ENCODE results near the gene DAPK2.
"Not testable (repeated sequence)": the region's sequence is repeated elsewhere in the genome, so short reads cannot be mapped to it uniquely, and the experiment has no call there.

The DAPK2 gene

DNA sequence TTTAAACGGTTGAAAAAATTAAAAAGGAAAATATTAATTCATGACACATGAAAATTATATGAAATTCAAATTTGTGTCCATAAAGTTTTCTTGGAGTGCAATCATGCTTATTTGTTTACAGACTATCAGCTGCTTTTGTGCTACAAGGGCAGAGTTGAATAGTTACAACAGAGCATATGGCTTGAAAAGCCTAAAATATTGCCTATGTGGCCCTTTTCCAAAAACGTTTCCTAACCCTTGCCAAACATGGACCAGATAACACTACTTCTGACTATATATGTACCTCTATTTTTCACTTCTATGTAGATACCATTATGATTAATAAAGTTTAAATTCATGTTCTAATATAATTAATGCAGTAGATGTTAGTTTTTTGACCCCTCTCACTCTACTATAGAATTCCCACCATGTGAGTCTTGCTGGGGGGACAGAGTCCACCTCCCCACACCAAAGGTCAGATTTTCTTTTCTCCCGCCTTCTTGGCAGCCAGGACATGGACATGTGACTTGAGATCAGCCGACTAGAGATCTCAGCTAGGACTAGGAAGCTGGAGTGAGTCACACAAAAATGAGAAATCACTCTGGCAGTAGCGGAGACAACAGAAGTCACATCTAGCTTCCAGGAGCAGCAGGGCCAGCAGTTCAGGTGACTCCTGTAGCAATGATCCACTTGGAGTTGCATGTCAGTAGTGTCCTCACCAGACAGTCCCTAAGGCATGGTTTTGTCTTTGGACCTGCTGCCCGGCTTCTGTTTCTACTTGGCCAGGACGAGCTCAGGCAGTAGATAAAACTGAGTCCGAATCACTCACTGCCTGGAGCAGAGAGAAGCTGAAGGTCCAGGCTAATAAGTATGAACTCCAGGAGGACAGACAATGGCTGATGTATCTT lies 24.9 kb upstream of the DAPK2 start:
- TF ChIP-seq, protein P1, sequence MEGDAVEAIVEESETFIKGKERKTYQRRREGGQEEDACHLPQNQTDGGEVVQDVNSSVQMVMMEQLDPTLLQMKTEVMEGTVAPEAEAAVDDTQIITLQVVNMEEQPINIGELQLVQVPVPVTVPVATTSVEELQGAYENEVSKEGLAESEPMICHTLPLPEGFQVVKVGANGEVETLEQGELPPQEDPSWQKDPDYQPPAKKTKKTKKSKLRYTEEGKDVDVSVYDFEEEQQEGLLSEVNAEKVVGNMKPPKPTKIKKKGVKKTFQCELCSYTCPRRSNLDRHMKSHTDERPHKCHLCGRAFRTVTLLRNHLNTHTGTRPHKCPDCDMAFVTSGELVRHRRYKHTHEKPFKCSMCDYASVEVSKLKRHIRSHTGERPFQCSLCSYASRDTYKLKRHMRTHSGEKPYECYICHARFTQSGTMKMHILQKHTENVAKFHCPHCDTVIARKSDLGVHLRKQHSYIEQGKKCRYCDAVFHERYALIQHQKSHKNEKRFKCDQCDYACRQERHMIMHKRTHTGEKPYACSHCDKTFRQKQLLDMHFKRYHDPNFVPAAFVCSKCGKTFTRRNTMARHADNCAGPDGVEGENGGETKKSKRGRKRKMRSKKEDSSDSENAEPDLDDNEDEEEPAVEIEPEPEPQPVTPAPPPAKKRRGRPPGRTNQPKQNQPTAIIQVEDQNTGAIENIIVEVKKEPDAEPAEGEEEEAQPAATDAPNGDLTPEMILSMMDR (IDR thresholded peaks at IDR 0.05; ENCODE audit: control extremely low read depth, extremely low read depth, low read depth, missing control alignments), result no peak
- ChIA-PET POLR2A (no interaction called here), CTCF (interaction anchor here (0.6 to 8.2 kb wide), 8 partner anchors 17 to 463 kb away, joined by 3 to 104 read pairs (median 3); no protein-coding TSS in a partner anchor)
- DNase-seq (ENCODE audit: extremely low spot score), result no peak

DNA sequence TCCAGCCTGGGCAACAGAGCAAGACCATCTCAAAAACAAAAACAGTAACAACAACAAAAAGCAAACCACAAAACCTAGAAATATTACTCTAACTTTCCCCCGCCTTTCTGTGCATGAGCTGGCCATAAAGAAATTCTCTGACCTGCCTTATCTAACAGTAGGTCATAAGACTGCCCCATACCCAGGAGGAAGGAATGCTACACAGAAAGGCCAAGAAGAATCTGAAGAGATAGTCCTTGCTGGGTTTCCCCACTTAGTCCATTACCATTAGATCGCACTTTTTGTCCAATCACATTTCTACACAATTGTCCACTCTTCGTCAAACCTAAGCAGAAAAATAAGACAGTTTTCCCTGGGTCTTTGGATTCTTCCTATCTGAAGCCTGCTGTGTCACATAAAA lies 23.8 kb upstream of the DAPK2 start:
- POLR2A ChIA-PET, result no interaction called here
- TF ChIP-seq, protein P1 (IDR thresholded peaks at IDR 0.05; ENCODE audit: control extremely low read depth, extremely low read depth, low read depth, missing control alignments), result no peak
- CTCF ChIA-PET, result interaction anchor here (1.2 to 8.2 kb wide), 6 partner anchors 16 to 462 kb away, joined by 3 to 104 read pairs (median 8); no protein-coding TSS in a partner anchor
- DNase-seq (ENCODE audit: extremely low spot score), result no peak

DNA sequence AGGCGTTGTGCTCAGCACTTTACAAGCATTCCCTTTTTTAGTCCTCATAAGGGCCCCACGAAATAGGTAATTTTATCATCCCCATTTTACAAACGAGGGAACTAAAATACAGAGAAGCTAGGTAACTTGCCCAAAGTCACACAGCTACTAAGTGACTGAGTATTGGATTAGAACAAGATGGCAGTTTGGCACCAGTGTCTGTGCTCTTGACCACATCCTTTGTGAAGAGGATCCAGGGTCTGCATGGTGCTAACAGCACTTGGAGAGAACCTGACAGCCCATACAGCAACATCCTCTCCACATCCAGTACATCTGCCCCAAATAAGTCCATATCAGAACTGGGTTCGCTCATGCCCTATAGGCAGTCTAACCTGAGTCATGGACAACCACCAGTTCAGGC lies 21.8 kb upstream of the DAPK2 start:
- TF ChIP-seq, protein P1 (IDR thresholded peaks at IDR 0.05; ENCODE audit: control extremely low read depth, extremely low read depth, low read depth, missing control alignments), result no peak
- DNase-seq (ENCODE audit: extremely low spot score), result no peak
- CTCF ChIA-PET, result interaction anchor here (0.6 to 8.2 kb wide), 53 partner anchors 10 to 1021 kb away, joined by 3 to 104 read pairs (median 5); partner anchors contain the start of genes CIAO2A, DAPK2, FBXL22 and HERC1
- POLR2A ChIA-PET, result interaction anchor here (0.7 kb wide), 1 partner anchor 497 kb away, joined by 6 read pairs; no protein-coding TSS in a partner anchor

DNA sequence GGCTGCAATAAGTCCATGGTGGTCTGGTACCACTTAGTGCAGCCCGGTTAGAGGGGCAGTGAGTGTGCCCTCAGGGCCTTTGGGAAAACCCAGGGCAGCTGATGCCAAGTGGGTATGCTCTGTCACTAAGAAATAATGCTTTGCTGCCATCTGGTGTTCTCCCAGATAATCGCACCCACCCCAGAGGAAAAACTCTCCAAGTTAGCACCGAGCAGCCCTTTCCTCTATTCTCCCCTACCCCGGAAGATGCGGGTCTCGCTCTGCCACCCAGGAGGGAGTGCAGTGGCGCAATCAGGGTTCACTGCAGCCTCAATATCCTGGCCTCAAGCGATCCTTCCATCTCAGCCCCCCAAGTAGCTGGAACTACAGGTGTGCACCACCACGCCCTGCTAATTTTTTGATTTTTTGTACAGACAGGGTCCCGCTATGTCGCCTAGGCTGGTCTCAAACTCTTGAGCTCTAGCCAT lies 21.3 kb upstream of the DAPK2 start:
- CTCF ChIA-PET, result interaction anchor here (0.6 to 8.2 kb wide), 62 partner anchors 10 to 1020 kb away, joined by 3 to 104 read pairs (median 4); partner anchors contain the start of genes CIAO2A, DAPK2, FBXL22 and HERC1
- POLR2A ChIA-PET, result no interaction called here
- TF ChIP-seq, protein P1 (IDR thresholded peaks at IDR 0.05; ENCODE audit: control extremely low read depth, extremely low read depth, low read depth, missing control alignments), result peak; percentile 70
- DNase-seq (ENCODE audit: extremely low spot score), result peak; percentile 78

DNA sequence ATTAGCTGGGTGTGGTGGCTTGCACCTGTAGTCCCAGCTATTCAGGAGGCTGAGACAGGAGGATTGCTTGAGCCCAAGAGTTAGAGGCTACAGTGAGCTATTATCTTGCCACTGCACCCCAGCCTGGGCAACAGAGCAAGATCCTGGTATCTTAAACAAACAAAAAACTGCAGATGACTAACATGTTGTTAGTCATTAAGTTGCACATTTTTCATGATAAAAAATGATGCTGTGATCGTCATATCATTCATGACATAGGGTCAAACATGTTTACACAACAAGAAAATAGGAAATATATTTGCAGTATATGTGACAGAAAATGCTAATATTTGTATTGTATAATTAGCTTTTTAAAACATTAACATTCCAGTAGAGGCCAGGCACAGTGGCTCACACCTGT lies 20.2 kb upstream of the DAPK2 start:
- CTCF ChIA-PET, result interaction anchor here (0.8 to 8.2 kb wide), 19 partner anchors 11 to 1019 kb away, joined by 3 to 104 read pairs (median 5); partner anchors contain the start of genes DAPK2 and HERC1
- POLR2A ChIA-PET, result no interaction called here

DNA sequence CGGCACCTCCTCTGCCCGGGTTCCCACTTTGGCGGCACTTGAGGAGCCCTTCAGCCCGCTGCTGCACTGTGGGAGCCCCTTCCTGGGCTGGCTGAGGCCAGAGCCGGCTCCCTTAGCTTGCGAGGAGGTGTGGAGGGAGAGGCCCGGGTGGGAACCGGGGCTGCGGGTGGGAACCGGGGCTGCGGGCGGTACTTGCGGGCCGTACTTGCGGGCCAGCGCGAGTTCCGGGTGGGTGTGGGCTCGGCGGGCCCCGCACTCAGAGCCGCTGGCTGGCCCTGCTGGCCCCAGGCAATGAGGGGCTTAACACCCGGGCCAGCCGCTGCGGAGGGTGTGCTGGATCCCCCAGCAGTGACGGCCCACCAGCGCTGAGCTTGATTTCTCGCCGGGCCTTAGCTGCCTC lies 14.4 kb upstream of the DAPK2 start:
- no peak for DNase-seq (ENCODE audit: extremely low spot score)
- TF ChIP-seq, protein P1 (IDR thresholded peaks at IDR 0.05; ENCODE audit: control extremely low read depth, extremely low read depth, low read depth, missing control alignments), result no peak
- CTCF ChIA-PET, result interaction anchor here (1.0 to 5.2 kb wide), 3 partner anchors 15 to 451 kb away, joined by 3 to 32 read pairs (median 6); partner anchors contain the start of gene DAPK2
- POLR2A ChIA-PET, result no interaction called here

More for the DNA sequence above, 20.2 kb upstream of the DAPK2 start:
- TF ChIP-seq, protein P1 (IDR thresholded peaks at IDR 0.05; ENCODE audit: control extremely low read depth, extremely low read depth, low read depth, missing control alignments), result no peak
- no peak for DNase-seq (ENCODE audit: extremely low spot score)

DNA sequence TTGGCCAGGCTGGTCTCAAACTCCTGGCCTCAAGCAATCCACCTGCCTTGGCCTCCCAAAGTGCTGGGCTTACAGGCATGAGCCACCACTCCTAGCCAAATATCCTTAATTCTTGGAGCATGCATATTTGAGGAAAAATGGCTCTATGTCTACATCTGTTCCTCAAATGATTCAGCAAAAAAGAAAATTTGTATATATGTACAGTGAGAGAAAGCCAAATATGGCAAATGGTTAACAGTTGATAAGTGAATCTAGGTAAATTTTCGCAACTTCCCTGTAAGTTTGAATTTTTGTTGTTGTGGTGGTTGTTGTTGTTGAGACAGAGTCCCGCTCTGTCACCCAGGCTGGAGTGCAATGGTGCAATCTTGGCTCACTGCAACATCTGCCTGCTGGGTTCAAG lies 12.8 kb upstream of the DAPK2 start:
- CTCF ChIA-PET; POLR2A ChIA-PET; DNase-seq (ENCODE audit: extremely low spot score): not testable (repeated sequence)

Data from GM10248 (cell line).